DOHH2 (cell line): ENCODE measurements around the gene ARHGAP8.

Experiments
- H3F3A ChIP-seq: fragments of 200-600 bp; sonication (generic), shearing (Covaris generic); 2 replicates; pipeline ENCODE4 v1.6.0; 2016; ENCODE audit warnings: antibody characterized with exemption, mild to moderate bottlenecking; ENCODE audit not compliant: control insufficient read depth, insufficient read depth
- H3K27ac ChIP-seq: fragments of 200-600 bp; sonication (generic); 2 replicates; pipeline ENCODE4 v1.5.1; 2014; ENCODE audit warnings: low read depth, mild to moderate bottlenecking, low read length, moderate library complexity
- H3K27me3 ChIP-seq: fragments of 200-600 bp; sonication (generic); 2 replicates; pipeline ENCODE4 v1.6.1; 2014; ENCODE audit warnings: mild to moderate bottlenecking, low read length, mixed read lengths; ENCODE audit not compliant: control insufficient read depth
- H3K36me3 ChIP-seq: fragments of 200-600 bp; sonication (generic); 2 replicates; pipeline ENCODE4 v1.6.1; 2014; ENCODE audit warnings: mild to moderate bottlenecking, low read length, moderate library complexity, mixed read lengths; ENCODE audit not compliant: control insufficient read depth
- H3K4me1 ChIP-seq: fragments of 200-600 bp; sonication (generic); 2 replicates; pipeline ENCODE4 v1.6.1; 2014; ENCODE audit warnings: mild to moderate bottlenecking, low read length, mixed read lengths; ENCODE audit not compliant: control insufficient read depth
- H3K4me2 ChIP-seq: fragments of 200-600 bp; sonication (generic); 2 replicates; pipeline ENCODE4 v1.6.0; 2014; ENCODE audit warnings: mild to moderate bottlenecking, low read length, moderate library complexity
- H3K4me3 ChIP-seq: fragments of 200-600 bp; sonication (generic); 2 replicates; pipeline ENCODE4 v1.5.1; 2014; ENCODE audit warnings: mild to moderate bottlenecking, low read length, mixed read lengths
- H3K79me2 ChIP-seq: fragments of 200-600 bp; sonication (generic); 2 replicates; pipeline ENCODE4 v1.6.1; 2014; ENCODE audit warnings: mild to moderate bottlenecking, low read length, mixed read lengths; ENCODE audit not compliant: control insufficient read depth
- H3K9me2 ChIP-seq: fragments of 200-600 bp; sonication (generic); replicated peaks from 2 replicates; pipeline ENCODE4 v1.6.1; 2014; ENCODE audit warnings: mild to moderate bottlenecking, low read length, mixed read lengths; ENCODE audit not compliant: control insufficient read depth
- H3K9me3 ChIP-seq: fragments of 200-600 bp; sonication (generic); 2 replicates; pipeline ENCODE4 v1.6.1; 2014; ENCODE audit warnings: antibody characterized with exemption, low read length, mixed read lengths; ENCODE audit not compliant: control insufficient read depth, insufficient read depth
- H4K20me1 ChIP-seq: fragments of 200-600 bp; sonication (generic); 2 replicates; pipeline ENCODE4 v1.6.0; 2014; ENCODE audit warnings: low read depth, mild to moderate bottlenecking, antibody characterized with exemption, low read length, moderate library complexity; ENCODE audit not compliant: control insufficient read depth, insufficient read depth
- CTCF ChIP-seq: fragments of 200-600 bp; sonication (generic); IDR thresholded peaks from one replicate; pipeline ENCODE4 v1.5.1; 2014; ENCODE audit warnings: antibody characterized with exemption, mild to moderate bottlenecking, low read depth, low read length; ENCODE audit not compliant: poor library complexity, severe bottlenecking
- EZH2phosphoT487 ChIP-seq: fragments of 200-600 bp; sonication (generic); IDR thresholded peaks from 2 replicates; pipeline ENCODE4 v1.6.1; 2017; ENCODE audit warnings: borderline replicate concordance, mild to moderate bottlenecking, antibody characterized with exemption, low read length, moderate library complexity, mixed read lengths

Gene ARHGAP8

GRCh38 chr22:44729391-44730021 is 22.9 kb upstream of the ARHGAP8 start:
- H3K9me2 ChIP-seq, result no peaks in the 10 kb centered on the region
- H3K4me1 ChIP-seq, result no peaks in the 10 kb centered on the region
- H4K20me1 ChIP-seq, result no peaks in the 10 kb centered on the region
- no peaks in the 10 kb centered on the region for H3K27me3 ChIP-seq
- no peaks in the 10 kb centered on the region for H3F3A ChIP-seq
- H3K4me2 ChIP-seq, result no peak overlapping the region
- H3K9me3 ChIP-seq, result peaks cover 4% of the 10 kb centered on the region; the same call in 1 of the 2 replicates
- H3K4me3 ChIP-seq, result no peak overlapping the region
- no peaks in the 10 kb centered on the region for H3K36me3 ChIP-seq
- no peaks in the 10 kb centered on the region for H3K79me2 ChIP-seq
- no peak overlapping the region for H3K27ac ChIP-seq
- TF ChIP-seq EZH2phosphoT487 (no peak), CTCF (no peak)

GRCh38 chr22:44730022-44730393 is 22.4 kb upstream of the ARHGAP8 start:
- Histone ChIP-seq H3K9me2 (no peaks in the 10 kb centered on the region), H3K79me2 (no peaks in the 10 kb centered on the region), H3K9me3 (peaks cover 4% of the 10 kb centered on the region; the same call in 1 of the 2 replicates), H4K20me1 (no peaks in the 10 kb centered on the region), H3K4me3 (no peak overlapping the region), H3K36me3 (no peaks in the 10 kb centered on the region), H3K27ac (no peak overlapping the region), H3K4me2 (no peak overlapping the region), H3F3A (no peaks in the 10 kb centered on the region), H3K27me3 (no peaks in the 10 kb centered on the region), H3K4me1 (no peaks in the 10 kb centered on the region)
- TF ChIP-seq CTCF, result no peak
- no peak for TF ChIP-seq EZH2phosphoT487

GRCh38 chr22:44730490-44731356 is 21.7 kb upstream of the ARHGAP8 start:
- Histone ChIP-seq H4K20me1 (no peaks in the 10 kb centered on the region), H3K27ac (no peak overlapping the region), H3K9me2 (no peaks in the 10 kb centered on the region), H3K9me3 (peaks cover 4% of the 10 kb centered on the region; the same call in 1 of the 2 replicates), H3F3A (no peaks in the 10 kb centered on the region), H3K4me1 (no peaks in the 10 kb centered on the region), H3K27me3 (no peaks in the 10 kb centered on the region), H3K79me2 (no peaks in the 10 kb centered on the region), H3K4me3 (no peak overlapping the region), H3K36me3 (no peaks in the 10 kb centered on the region), H3K4me2 (no peak overlapping the region)
- TF ChIP-seq EZH2phosphoT487, result no peak
- no peak for TF ChIP-seq CTCF
